ENCODE measurements around the gene KRCC1.

DNA sequence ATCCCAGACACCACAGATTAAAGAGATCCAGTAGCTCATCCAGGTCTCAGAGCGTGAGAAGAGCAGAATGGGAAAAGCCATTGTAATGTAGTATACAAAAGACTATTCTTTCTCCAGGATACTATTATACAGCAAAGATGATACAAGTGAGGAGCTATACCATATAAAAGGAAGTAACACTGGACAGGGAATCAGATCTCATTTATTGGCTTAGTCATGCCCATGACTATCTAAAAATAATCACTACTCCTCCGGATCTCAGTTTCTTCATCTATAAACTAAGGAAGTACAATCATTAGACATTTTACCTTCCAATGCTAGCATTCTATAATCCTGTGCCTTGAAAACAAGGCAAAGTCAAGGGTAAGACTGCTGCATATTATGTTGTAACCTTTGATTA is 19.4 kb downstream of the KRCC1 start:
- TF ChIP-seq, protein P1, sequence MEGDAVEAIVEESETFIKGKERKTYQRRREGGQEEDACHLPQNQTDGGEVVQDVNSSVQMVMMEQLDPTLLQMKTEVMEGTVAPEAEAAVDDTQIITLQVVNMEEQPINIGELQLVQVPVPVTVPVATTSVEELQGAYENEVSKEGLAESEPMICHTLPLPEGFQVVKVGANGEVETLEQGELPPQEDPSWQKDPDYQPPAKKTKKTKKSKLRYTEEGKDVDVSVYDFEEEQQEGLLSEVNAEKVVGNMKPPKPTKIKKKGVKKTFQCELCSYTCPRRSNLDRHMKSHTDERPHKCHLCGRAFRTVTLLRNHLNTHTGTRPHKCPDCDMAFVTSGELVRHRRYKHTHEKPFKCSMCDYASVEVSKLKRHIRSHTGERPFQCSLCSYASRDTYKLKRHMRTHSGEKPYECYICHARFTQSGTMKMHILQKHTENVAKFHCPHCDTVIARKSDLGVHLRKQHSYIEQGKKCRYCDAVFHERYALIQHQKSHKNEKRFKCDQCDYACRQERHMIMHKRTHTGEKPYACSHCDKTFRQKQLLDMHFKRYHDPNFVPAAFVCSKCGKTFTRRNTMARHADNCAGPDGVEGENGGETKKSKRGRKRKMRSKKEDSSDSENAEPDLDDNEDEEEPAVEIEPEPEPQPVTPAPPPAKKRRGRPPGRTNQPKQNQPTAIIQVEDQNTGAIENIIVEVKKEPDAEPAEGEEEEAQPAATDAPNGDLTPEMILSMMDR (IDR thresholded peaks at IDR 0.05): no peak
- no peak for TF ChIP-seq POLR2A (IDR thresholded peaks at IDR 0.05)
